ENCODE data around the gene GBP5.
A peak's percentile ranks its signal among the peaks of the same experiment; 100 is the strongest.
"Not testable (repeated sequence)": the region's sequence is repeated elsewhere in the genome, so short reads cannot be mapped to it uniquely, and the experiment has no call there.

The GBP5 gene

GRCh38 chr1:89279011-89279466 is 6.4 kb upstream of the GBP5 start:
- no peak for FAIRE-seq

GRCh38 chr1:89277725-89278124 is 5.1 kb upstream of the GBP5 start:
- no peak for FAIRE-seq

GRCh38 chr1:89276690-89277089 is 4.0 kb upstream of the GBP5 start:
- FAIRE-seq, result no peak

- FAIRE-seq, result peak; percentile 80
Measured at GRCh38 chr1:89274411-89274857, 1.8 kb upstream of the GBP5 start.

GRCh38 chr1:89273324-89273778 is 691 bp upstream of the GBP5 start:
- FAIRE-seq, result no peak

GRCh38 chr1:89271341-89272015 is 1.2 kb downstream of the GBP5 start:
- FAIRE-seq, result no peak

- FAIRE-seq, result no peak
Measured at GRCh38 chr1:89270423-89270822, 2.2 kb downstream of the GBP5 start.

- no peak for FAIRE-seq
Measured at GRCh38 chr1:89269277-89269676, 3.4 kb downstream of the GBP5 start.

- no peak for FAIRE-seq
Measured at GRCh38 chr1:89262643-89263042, 10.0 kb downstream of the GBP5 start.

- no peak for FAIRE-seq
Measured at GRCh38 chr1:89261926-89262515, 10.6 kb downstream of the GBP5 start.

- no peak for FAIRE-seq
Measured at GRCh38 chr1:89260566-89261255, 11.9 kb downstream of the GBP5 start.

GRCh38 chr1:89260042-89260441 is 12.6 kb downstream of the GBP5 start:
- no peak for FAIRE-seq

- FAIRE-seq, result no peak
Measured at GRCh38 chr1:89259283-89259971, 13.2 kb downstream of the GBP5 start.

GRCh38 chr1:89257041-89257440 is 15.6 kb downstream of the GBP5 start:
- FAIRE-seq, result no peak

GRCh38 chr1:89255581-89255980 is 17.1 kb downstream of the GBP5 start:
- FAIRE-seq, result not testable (repeated sequence)

GRCh38 chr1:89254658-89255287 is 17.9 kb downstream of the GBP5 start:
- FAIRE-seq, result no peak

- FAIRE-seq, result no peak
Measured at GRCh38 chr1:89243046-89243445, 29.6 kb downstream of the GBP5 start.
